ENCODE data around the gene TMEM63A.

Gene TMEM63A

GRCh38 chr1:225825607-225826007 lies 56.6 kb downstream of the TMEM63A start:
- in situ Hi-C loops (cut with HindIII; ENCODE audit: low sequenced_read_pairs) = no loop called here

DNA sequence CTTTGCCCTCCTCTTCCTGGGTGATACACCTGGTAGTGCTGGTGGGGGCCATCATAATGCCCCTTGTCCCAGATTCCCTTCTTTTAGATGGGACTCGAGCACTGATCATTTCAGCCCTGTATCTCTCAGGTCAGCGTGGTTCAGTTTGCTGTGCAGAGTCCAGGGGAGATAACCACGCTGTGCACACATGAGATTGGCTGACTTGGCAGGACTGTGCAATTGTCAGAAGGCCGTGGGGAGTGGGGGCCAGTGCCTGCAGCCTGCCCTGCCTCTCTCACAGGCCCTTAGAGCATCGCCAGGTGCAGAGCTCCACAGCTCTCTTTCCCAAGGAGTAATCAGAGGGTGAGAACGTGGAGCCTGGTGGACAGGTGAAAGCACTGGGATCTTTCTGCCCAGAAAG lies 57.1 kb downstream of the TMEM63A start:
- in situ Hi-C loops (cut with HindIII; ENCODE audit: low sequenced_read_pairs) = no loop called here

GRCh38 chr1:225824533-225824941 lies 57.6 kb downstream of the TMEM63A start:
- in situ Hi-C loops (cut with HindIII; ENCODE audit: low sequenced_read_pairs) = no loop called here

GRCh38 chr1:225823811-225824261 lies 58.3 kb downstream of the TMEM63A start:
- in situ Hi-C loops (cut with HindIII; ENCODE audit: low sequenced_read_pairs) = no loop called here

DNA sequence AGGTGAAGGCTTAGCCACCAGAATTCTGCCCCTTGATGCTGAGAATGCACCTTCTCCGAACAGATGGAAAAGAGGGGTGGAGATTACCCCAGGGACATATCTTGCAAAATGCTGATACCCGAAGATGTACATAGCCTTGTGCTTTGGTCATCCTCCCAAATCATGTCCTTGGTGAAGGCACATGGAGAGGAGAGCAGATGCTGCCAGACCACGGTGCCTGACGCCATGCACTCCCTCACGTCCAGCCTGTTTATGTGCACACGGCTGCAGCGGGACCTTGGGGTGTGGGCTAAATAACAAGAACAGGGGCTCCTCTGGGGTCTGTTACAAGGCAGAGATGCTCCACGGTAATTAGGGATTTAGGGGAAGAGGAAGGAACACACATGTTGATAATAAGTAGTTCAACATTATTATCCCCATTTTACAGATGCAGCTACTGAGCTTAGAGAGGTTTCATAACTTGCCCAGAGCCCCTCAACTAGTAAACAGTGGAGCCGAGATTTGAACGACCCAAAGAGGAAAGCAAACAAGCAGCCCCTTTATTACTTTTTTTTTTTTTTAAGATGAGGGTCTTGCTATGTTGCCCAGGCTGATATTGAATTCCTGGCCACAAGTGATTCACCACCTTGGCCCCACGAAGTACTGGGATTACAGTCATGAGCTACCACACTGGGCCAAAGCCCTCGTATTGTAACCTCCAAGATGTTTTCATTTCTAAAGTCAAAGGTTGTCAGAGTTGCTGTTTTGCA lies 59.4 kb downstream of the TMEM63A start:
- in situ Hi-C loops (cut with HindIII; ENCODE audit: low sequenced_read_pairs) = no loop called here

DNA sequence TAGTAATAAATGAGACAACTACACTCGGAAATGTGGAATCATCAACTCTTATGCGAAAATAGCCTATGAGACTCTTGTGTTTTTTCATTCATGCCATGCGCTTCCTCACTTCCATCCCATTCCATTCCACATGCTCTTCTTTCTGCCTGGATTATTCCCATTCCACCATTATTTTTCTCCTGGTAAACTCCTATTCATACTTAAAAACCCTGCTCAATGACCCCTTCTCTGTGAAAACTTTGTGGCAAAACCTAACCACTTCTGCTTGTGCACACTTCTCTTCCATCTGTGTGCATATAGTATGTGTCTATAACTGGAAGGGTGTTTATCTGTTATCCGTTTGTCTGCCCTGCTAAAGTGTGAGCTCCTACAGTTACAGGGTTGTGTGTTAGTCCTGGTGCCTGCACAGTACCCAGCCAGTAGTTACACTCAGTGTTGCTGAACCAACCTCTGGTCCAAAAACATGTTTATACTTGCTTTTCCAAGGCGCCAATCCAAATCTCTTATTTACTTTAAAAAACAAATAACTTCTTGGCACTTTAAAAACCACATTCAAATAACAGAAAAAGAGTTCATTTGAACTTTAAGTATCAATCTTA lies 61.6 kb downstream of the TMEM63A start:
- in situ Hi-C loops (cut with HindIII; ENCODE audit: low sequenced_read_pairs) = no loop called here

DNA sequence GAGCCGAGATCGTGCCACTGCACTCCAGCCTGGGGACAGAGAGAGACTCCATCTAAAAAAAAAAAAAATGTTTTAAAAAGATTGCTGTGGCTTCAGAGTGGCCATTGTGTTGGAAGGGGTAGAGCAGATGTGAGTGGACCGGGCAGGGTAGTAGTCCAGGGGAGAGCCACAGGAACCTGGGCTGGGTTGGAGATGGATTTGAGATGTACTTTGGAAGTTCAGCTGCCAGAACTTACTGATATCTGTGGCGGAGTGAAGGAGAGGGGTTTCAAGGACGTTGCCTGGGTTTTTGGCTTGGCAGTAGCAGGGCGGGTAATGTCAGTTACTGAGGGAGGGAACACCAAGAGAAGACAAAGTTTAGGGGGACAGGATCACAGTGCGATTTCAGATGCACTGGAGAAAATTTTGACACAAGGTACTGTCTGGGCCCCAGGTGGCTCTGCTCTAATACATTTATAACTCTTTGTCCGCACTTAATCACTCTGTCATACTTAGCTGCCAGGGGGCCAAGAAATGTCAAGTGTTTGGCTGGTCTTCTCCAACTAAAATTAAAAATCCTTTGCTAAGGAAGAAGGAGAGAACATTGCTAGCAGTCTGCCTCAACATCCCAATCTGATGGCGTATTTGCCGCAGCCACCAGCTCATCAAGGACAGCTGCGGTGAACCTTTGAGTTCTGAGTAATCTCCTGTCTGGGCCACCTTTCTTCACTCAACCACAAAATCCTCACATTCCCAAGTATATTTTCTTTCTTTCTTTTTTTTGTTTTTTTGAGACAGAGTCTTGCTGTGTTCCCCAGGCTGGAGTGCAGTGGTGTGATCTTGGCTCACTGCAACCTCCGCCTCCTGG lies 62.6 kb downstream of the TMEM63A start:
- in situ Hi-C loops (cut with HindIII; ENCODE audit: low sequenced_read_pairs) = loop anchor here (5.0 kb wide), 1 partner anchor 93 kb away; no protein-coding TSS in a partner anchor

DNA sequence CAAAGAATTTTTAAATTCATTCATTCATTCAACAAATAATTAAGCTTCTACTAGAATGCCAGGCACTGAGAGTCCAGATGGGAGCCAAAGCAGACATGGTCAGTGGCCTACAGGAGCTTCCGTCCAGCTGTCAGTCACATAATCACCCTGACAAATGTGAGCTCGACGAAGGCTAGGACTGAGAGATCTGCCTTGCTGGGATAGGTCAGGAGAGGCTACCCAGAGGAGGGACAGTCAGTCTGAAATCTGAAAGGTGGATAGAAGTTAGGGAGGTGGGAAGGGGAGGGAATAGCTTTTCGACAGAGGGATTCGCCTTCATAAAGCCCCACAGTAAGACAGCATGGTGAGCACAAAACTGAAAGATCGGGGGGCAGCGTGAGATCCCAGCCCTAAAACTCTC lies 64.0 kb downstream of the TMEM63A start:
- in situ Hi-C loops (cut with HindIII; ENCODE audit: low sequenced_read_pairs) = loop anchor here (5.0 kb wide), 1 partner anchor 94 kb away; no protein-coding TSS in a partner anchor

- in situ Hi-C loops (cut with HindIII; ENCODE audit: low sequenced_read_pairs) = loop anchor here (5.0 kb wide), 1 partner anchor 95 kb away; no protein-coding TSS in a partner anchor
Observed at GRCh38 chr1:225817611-225818061, 64.5 kb downstream of the TMEM63A start.

- in situ Hi-C loops (cut with HindIII; ENCODE audit: low sequenced_read_pairs) = loop anchor here (5.0 kb wide), 1 partner anchor 95 kb away; no protein-coding TSS in a partner anchor
Observed at GRCh38 chr1:225816643-225817538, 65.3 kb downstream of the TMEM63A start.

DNA sequence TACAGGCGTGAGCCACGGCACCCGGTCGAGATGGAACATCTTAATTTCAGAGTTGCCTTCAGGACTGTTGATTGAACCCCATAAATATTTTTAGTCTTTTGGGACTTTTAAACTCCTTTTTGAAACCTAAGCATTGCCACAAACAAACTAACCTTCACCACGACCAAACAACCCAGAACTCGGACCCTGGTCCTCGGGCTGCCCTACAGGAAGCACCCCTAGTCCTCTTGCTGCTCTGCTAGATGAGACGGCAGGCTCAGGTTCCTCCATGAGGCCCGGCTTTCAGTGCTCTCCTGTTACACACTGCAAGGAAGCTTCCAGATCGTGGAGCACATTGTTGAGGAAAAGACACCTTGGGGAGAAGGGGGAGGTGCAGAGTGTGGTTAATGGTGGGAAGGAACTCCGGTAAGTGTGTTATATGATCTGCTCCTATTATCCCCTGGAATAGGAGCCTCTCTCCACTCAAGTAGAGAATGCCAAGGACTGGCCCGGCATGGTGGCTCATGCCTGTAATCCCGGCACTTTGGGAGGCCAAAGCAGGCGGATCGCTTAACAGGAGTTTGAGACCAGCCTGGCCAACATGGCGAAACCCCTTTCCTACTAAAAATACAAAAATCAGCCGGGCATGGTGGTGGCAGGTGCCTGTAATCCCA lies 66.5 kb downstream of the TMEM63A start:
- in situ Hi-C loops (cut with HindIII; ENCODE audit: low sequenced_read_pairs) = loop anchor here (5.0 kb wide), 1 partner anchor 97 kb away; no protein-coding TSS in a partner anchor

DNA sequence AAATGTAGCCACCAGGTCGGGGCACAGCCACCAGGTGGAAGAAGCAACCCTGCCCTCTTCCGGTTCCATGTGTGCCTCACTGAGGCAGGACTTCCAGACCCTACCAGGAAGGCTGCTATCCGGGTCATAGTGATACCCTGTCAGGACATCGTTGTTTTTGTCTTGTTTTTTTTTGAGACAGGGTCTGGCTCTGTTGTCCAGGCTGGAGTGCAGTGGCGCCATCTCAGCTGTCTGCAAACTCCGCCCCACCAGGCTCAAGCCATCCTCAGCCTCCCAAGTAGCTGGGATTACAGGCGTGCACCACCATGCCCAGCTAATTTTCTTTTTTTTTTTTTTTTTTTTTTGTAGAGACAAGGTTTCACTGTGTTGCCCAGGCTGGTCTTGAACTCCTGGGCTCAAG lies 67.1 kb downstream of the TMEM63A start:
- in situ Hi-C loops (cut with HindIII; ENCODE audit: low sequenced_read_pairs) = loop anchor here (5.0 kb wide), 1 partner anchor 97 kb away; no protein-coding TSS in a partner anchor

DNA sequence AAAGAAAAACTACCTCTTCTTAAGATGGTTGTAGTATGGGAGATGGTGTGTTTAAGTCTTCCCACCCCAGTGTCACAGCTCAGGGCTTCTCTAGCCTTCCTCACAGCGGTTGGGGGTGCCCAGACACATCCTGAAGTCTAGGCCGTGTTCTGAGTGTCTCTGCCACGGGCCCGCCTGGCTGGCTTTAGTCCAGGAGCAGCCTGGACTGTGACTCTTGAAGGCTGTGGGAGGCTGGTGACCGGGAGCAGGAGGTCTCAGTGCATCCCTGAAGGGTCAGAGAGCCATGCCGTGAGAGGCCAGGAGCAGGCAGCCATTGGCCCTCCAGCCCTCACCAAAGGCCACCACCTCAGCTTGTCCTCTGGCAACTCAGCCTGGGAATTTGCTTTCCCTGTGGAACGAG lies 67.8 kb downstream of the TMEM63A start:
- in situ Hi-C loops (cut with HindIII; ENCODE audit: low sequenced_read_pairs) = no loop called here

DNA sequence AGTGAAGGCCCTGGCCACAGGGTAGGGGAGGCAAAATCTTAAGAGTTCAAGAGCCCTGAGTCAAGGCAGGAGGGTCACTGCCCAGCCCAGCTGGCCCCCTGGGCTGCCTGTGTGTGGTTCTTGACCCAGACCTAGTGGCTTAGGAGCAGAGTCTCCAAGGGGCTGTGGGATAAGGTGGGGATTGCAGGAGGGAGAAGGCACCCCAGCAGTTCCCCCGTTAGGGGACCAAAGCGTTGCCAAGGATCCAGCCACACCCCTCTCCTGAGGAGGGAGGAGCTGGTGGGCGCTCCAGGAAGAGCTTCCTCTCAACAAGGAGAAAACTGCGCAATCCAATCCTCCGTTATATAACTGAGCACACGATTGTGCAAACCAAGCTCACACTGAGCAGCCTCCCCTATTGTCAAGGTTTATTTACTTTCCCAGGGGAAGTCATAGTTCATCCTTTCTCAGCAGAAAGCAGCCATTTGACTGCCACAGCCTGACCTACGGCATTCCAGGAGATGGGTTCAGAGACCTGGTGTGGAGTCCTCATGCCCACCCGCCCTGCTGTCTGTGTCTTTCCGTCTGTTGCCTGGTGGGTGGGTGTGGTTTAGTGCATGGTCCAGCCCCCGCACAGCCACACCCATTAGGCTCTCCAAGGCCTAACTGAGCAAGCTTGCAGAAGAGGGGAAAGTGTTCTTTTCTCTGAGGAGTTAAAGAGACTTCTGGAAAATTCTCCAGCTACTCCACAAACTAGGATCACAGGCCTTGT lies 68.8 kb downstream of the TMEM63A start:
- in situ Hi-C loops (cut with HindIII; ENCODE audit: low sequenced_read_pairs) = no loop called here

- in situ Hi-C loops (cut with HindIII; ENCODE audit: low sequenced_read_pairs) = no loop called here
Observed at GRCh38 chr1:225812488-225813213, 69.5 kb downstream of the TMEM63A start.

DNA sequence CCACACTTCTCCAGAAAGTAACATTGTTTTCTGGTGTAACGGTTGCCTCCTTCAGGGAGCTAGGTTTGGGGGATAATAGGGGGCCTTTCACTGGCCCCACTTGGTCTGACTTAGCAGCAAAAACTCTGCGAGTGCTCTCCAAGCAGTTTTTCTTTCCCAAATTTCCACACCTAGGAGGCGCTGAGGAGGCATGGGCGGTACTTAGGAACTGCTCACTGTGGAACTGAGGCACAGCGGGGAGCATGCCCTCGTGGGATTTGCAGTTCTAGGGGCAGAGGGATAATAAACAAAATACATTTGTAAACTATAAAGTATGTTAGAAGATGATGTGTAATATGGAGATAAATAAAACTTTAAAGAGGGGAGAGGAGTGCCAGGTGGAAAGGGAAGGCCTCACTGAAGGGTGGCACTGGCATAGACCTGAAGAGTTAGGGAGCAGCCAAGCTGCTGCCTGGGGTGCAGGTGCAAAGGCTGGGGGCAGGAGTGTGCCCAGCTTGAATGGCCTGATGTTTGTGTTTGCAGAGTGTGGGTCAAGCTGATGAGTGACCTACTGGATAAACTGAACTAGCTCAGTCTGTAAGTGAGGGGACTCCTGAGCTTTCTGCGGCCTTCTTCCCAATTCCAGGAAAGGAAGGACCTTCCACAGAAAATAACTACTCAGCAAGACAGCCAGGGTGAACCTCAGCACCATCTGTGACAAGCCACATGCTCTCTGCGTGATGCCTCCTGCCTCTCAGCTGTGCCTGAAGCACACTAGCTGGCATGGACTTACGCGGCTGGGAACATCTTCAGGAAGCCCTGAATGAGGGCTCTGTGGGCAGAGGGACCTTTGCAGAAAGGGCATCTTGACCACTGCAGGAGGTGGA lies 70.3 kb downstream of the TMEM63A start:
- in situ Hi-C loops (cut with HindIII; ENCODE audit: low sequenced_read_pairs) = no loop called here

Data from endothelial cell of hepatic sinusoid (primary cell).